IPS-18c (cell line): ENCODE measurements around the gene NTRK1.

Experiments
- H3K4me3 ChIP-seq: 2 replicates; pipeline ENCODE4 v1.7.0; 2013; ENCODE audit warnings: low read depth, mild to moderate bottlenecking, low read length, moderate library complexity; ENCODE audit not compliant: insufficient read depth
- H3K9me3 ChIP-seq: one replicate; pipeline ENCODE4 v1.6.1; 2013; ENCODE audit warnings: mild to moderate bottlenecking, low read length, moderate library complexity; ENCODE audit not compliant: control insufficient read depth, insufficient read depth

Gene NTRK1

GRCh38 chr1:156884560-156885184, 24.0 kb downstream of the NTRK1 start:
- Histone ChIP-seq H3K4me3 (no peak overlapping the region), H3K9me3 (no peaks in the 10 kb centered on the region)

- no peaks in the 10 kb centered on the region for H3K9me3 ChIP-seq
- H3K4me3 ChIP-seq: no peak overlapping the region
Measured at GRCh38 chr1:156885314-156885713, 24.6 kb downstream of the NTRK1 start.

DNA sequence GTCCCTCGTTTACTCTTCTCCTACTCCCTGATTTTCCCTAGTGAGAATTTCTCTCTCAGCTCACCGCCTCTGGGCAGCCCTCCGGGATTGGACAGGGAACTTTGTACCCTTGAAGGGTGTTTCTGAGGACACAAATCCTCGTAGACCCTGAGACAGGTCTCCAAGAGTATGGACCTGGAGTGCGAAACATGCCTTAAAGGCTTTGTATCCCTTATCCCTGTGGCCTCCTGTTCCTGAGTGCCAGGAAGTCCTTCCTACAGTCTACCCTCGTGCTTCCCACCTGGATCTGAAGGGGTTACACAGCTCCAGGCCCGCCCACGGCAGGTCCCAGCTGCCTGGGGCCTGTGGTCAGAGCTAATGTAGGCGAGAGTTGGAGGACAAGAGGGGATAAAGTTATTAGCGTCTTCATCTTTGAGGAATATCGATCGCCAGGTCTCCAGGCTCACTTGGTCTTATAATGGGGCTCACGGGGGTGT, 25.3 kb downstream of the NTRK1 start:
- no peaks in the 10 kb centered on the region for H3K9me3 ChIP-seq
- no peak overlapping the region for H3K4me3 ChIP-seq

- Histone ChIP-seq H3K4me3 (peak overlapping the region; percentile 1; the same call in 1 of the 2 replicates), H3K9me3 (no peaks in the 10 kb centered on the region)
Measured at GRCh38 chr1:156886583-156887281, 26.1 kb downstream of the NTRK1 start.

DNA sequence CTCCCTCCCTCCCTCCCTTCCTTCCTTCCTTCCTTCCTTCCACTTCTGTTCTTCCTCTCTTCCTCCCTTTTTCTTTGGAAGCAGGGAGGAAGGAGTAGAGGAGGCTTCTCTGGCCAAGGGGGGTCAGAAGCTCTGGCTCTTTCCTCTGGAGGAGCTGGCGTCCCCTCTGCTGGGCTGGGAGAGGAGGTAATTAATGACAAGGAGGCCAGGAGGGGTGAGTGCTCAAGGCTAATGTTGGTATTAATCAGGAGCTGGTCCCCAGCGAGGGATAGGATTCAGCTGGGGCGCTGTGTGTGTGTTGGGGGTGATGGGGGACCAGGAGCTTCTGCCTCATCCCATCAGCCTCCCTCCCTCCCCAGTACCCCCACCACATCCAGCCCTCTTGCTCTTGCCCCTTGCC, 26.7 kb downstream of the NTRK1 start:
- H3K4me3 ChIP-seq: no peak overlapping the region; the same call in 1 of the 2 replicates
- no peaks in the 10 kb centered on the region for H3K9me3 ChIP-seq

GRCh38 chr1:156887734-156888133, 27.1 kb downstream of the NTRK1 start:
- Histone ChIP-seq H3K9me3 (no peaks in the 10 kb centered on the region), H3K4me3 (no peak overlapping the region)

GRCh38 chr1:156889802-156890580, 29.3 kb downstream of the NTRK1 start:
- Histone ChIP-seq H3K9me3 (no peaks in the 10 kb centered on the region), H3K4me3 (no peak overlapping the region)

- peak overlapping the region; percentile 10; the same call in 1 of the 2 replicates for H3K4me3 ChIP-seq
- no peaks in the 10 kb centered on the region for H3K9me3 ChIP-seq
Measured at GRCh38 chr1:156892190-156893047, 31.8 kb downstream of the NTRK1 start.

GRCh38 chr1:156893048-156893953, 32.6 kb downstream of the NTRK1 start, which contains the start of gene PEAR1:
PEAR1 (plus strand) TSS chr1:156893718; CDS start chr1:156903927, 10,209 bp downstream.
- Histone ChIP-seq H3K4me3 (peak within 1 kb of the TSS; percentile 44), H3K9me3 (no peaks in the 10 kb centered on the region)

DNA sequence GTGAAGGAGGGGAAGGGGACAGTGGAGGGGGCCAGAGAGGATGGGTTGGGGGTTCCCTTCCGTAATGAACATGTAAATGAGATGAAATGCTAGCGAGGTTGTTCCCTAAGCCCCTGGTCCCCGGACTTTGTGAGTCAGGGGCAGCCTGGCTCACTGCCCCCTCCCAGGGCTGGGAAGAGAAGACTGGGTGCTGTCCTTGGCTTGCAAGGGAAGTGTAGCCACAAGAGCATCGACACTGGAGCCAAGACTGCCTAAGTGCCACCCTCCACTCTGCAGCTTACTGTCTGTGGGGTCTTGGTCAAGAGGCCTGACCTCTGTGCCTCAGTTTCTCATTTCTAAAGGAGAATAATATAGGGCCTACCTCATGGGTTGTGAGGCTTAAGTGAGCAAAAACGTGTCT, 33.3 kb downstream of the NTRK1 start:
- H3K4me3 ChIP-seq: peak overlapping the region; percentile 40; the same call in 1 of the 2 replicates

GRCh38 chr1:156894711-156895454, 34.2 kb downstream of the NTRK1 start:
- Histone ChIP-seq H3K9me3 (no peaks in the 10 kb centered on the region), H3K4me3 (no peak overlapping the region)

More for the DNA sequence above, 33.3 kb downstream of the NTRK1 start:
- H3K9me3 ChIP-seq: no peaks in the 10 kb centered on the region

GRCh38 chr1:156895455-156895812, 34.8 kb downstream of the NTRK1 start:
- no peak overlapping the region for H3K4me3 ChIP-seq
- H3K9me3 ChIP-seq: no peaks in the 10 kb centered on the region

GRCh38 chr1:156895927-156896326, 35.3 kb downstream of the NTRK1 start:
- H3K4me3 ChIP-seq: no peak overlapping the region
- H3K9me3 ChIP-seq: no peaks in the 10 kb centered on the region

DNA sequence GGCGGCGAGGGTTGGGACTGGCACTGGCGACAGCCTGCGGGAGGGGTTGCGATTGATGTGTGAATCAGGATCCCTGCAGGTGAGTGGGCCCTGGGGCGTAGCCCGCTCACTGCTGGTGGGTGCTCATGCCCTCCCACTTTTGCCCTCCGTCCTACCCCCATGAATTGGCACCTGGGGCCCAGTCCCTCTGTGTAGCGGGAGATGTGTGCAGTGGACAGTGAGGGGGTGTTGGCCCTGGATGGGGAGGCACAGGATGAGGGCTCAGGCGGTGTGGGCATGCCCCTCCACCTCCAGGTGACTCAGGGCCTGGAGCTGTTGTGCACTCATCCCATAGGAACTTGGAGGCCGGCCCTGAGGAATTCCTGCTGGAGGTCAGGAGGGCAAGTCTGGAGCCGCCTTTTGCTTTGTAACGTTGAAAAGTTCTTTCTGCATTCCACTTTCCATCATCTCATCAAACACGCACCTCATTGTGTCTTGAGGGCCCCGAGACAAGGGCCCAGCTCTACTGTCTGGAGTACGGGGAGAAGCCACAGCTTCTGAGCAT, 35.9 kb downstream of the NTRK1 start:
- H3K4me3 ChIP-seq: no peak overlapping the region
- no peaks in the 10 kb centered on the region for H3K9me3 ChIP-seq

DNA sequence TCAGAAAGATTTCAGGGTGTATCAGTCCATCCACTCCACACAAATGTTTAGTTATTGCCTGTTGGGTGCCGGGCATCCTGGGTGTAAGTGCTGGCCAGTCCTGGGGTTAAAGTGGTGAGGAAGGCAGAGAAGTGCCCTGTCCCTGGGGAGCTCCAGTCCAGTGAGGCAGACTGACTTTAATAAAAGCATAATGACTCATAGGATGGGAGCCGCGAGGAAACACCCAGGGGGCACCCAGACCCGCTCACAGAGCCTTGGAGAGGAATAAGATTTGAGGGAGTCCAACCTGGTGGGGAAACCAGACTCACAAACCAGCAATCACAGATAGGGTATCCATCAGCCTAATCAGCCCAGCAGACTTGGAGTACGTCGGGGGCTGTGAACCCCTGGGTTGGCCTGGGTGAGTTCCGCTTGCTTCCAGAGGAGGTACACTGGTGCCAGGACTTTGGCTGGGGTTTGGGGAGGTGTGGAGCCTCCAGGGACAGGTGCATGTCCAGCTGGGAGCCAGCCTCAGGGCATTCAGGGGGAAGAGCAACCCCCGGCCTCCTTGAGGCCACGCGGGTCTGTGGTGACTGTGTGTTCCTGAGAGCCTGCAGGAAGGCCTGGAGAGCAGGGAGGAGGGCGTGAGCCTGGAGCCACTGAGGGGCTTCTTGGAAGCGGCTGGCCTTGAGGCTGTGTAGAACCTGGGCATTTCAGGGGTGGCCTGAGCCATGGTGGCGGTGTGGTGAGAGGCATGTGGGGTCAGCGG, 36.6 kb downstream of the NTRK1 start:
- no peak overlapping the region for H3K4me3 ChIP-seq

More for the DNA sequence above, 36.6 kb downstream of the NTRK1 start:
- no peaks in the 10 kb centered on the region for H3K9me3 ChIP-seq
